ENCODE data around the gene NELFB.

DNA sequence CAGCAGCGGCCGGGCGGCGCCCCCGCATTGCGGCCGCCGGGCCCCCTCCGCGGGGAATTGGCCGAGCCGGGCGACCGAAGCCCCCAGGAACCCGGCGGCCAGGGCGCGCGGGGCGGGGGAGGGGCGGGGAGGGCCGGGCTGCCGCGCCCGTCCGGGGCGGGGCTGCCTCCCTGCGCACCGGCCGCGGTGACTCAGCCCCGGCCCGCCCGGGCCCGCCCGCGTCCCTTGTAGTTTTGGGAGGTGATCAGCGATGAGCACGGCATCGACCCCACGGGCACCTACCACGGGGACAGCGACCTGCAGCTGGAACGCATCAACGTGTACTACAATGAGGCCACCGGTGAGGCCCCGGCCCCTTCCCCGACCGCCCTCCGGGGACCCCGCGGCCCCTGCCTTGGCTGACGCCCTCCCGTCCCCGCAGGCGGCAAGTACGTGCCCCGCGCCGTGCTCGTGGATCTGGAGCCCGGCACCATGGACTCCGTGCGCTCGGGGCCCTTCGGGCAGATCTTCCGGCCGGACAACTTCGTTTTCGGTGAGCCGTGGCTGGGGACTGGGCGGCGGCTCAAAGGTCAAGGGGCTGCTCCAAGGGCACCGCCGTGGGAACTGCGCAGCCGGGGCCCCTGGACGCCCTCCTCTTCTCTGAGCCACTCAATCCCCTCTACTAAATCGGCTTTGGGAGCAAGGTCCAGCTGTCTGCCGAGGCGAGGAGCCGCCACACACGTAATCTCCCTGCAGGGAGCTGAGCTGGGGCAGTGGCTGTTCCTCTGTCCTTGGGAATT lies 13.4 kb upstream of the NELFB start:
- TF ChIP-seq, protein P1, sequence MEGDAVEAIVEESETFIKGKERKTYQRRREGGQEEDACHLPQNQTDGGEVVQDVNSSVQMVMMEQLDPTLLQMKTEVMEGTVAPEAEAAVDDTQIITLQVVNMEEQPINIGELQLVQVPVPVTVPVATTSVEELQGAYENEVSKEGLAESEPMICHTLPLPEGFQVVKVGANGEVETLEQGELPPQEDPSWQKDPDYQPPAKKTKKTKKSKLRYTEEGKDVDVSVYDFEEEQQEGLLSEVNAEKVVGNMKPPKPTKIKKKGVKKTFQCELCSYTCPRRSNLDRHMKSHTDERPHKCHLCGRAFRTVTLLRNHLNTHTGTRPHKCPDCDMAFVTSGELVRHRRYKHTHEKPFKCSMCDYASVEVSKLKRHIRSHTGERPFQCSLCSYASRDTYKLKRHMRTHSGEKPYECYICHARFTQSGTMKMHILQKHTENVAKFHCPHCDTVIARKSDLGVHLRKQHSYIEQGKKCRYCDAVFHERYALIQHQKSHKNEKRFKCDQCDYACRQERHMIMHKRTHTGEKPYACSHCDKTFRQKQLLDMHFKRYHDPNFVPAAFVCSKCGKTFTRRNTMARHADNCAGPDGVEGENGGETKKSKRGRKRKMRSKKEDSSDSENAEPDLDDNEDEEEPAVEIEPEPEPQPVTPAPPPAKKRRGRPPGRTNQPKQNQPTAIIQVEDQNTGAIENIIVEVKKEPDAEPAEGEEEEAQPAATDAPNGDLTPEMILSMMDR (IDR thresholded peaks at IDR 0.05) = no peak
- TF ChIP-seq EZH2 (IDR thresholded peaks at IDR 0.05; ENCODE audit: borderline replicate concordance, insufficient read depth, low read depth, low read length, poor library complexity, severe bottlenecking) = no peak

All from B cell (primary cell).